Liver (tissue), 3 donors: Measurements from ENCODE around the gene KCNQ5.

Experiments used
- GABPA ChIP-seq, 2 donors: IDR thresholded peaks in 1 of 2; conservative IDR thresholded peaks in 1 of 2; 2 replicates each; pipeline ENCODE4 v1.6.1; 2016; ENCODE audit warnings: antibody characterized with exemption in 2 of 2, mild to moderate bottlenecking in 1 of 2, moderate library complexity in 1 of 2
- JUND ChIP-seq, 2 donors: IDR thresholded peaks; 2 replicates each; pipeline ENCODE4 v1.6.1; 2016; ENCODE audit warnings: antibody characterized with exemption in 2 of 2
- NR2F2 ChIP-seq: IDR thresholded peaks from 2 replicates; pipeline ENCODE4 v1.6.1; 2016; ENCODE audit warnings: antibody characterized with exemption
- TF ChIP-seq, protein P1 (sequence below): IDR thresholded peaks from 2 replicates; pipeline ENCODE4 v1.6.1; 2016; ENCODE audit warnings: antibody characterized with exemption, mild to moderate bottlenecking
- TF ChIP-seq, protein P2 (sequence below): fragments of 150-350 bp; IDR thresholded peaks from 2 replicates; pipeline ENCODE4 v1.5.1; 2017; ENCODE audit warnings: improper control_type of control experiment, low read depth, low read length; ENCODE audit not compliant: missing input control
- TF ChIP-seq, protein P3 (sequence below): IDR thresholded peaks from 2 replicates; pipeline ENCODE4 v1.6.1; 2016; ENCODE audit warnings: antibody characterized with exemption
- donor health status: healthy.
- donor health status: healthy.

DNA sequence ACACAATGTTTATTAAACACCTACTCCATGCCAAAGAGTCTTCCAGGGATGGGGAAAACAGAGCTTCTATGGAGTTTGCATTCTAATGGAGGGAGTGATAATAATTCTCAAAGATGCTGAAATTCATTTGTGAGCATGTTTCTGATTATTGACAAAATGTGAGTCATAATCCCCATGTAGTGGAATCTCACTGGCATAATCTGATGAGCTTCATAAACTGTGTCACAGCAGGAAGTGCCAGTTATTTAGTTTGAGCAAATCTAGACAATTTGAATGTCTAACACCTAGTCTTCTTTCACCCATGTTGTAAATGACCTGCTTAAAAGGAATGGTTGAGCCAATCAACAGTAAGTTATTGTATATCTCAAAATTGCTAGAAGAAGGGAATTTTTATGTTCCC lies 95.1 kb downstream of the KCNQ5 start:
- TF ChIP-seq, protein P1, sequence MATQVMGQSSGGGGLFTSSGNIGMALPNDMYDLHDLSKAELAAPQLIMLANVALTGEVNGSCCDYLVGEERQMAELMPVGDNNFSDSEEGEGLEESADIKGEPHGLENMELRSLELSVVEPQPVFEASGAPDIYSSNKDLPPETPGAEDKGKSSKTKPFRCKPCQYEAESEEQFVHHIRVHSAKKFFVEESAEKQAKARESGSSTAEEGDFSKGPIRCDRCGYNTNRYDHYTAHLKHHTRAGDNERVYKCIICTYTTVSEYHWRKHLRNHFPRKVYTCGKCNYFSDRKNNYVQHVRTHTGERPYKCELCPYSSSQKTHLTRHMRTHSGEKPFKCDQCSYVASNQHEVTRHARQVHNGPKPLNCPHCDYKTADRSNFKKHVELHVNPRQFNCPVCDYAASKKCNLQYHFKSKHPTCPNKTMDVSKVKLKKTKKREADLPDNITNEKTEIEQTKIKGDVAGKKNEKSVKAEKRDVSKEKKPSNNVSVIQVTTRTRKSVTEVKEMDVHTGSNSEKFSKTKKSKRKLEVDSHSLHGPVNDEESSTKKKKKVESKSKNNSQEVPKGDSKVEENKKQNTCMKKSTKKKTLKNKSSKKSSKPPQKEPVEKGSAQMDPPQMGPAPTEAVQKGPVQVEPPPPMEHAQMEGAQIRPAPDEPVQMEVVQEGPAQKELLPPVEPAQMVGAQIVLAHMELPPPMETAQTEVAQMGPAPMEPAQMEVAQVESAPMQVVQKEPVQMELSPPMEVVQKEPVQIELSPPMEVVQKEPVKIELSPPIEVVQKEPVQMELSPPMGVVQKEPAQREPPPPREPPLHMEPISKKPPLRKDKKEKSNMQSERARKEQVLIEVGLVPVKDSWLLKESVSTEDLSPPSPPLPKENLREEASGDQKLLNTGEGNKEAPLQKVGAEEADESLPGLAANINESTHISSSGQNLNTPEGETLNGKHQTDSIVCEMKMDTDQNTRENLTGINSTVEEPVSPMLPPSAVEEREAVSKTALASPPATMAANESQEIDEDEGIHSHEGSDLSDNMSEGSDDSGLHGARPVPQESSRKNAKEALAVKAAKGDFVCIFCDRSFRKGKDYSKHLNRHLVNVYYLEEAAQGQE: no peak
- TF ChIP-seq, protein P2, sequence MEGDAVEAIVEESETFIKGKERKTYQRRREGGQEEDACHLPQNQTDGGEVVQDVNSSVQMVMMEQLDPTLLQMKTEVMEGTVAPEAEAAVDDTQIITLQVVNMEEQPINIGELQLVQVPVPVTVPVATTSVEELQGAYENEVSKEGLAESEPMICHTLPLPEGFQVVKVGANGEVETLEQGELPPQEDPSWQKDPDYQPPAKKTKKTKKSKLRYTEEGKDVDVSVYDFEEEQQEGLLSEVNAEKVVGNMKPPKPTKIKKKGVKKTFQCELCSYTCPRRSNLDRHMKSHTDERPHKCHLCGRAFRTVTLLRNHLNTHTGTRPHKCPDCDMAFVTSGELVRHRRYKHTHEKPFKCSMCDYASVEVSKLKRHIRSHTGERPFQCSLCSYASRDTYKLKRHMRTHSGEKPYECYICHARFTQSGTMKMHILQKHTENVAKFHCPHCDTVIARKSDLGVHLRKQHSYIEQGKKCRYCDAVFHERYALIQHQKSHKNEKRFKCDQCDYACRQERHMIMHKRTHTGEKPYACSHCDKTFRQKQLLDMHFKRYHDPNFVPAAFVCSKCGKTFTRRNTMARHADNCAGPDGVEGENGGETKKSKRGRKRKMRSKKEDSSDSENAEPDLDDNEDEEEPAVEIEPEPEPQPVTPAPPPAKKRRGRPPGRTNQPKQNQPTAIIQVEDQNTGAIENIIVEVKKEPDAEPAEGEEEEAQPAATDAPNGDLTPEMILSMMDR: no peak
- TF ChIP-seq NR2F2 (no peak), JUND (IDR thresholded peaks at IDR 0.05) (no peak), GABPA (IDR thresholded peaks at IDR 0.05 in 1 of 2, conservative IDR thresholded peaks at IDR 0.05 in 1 of 2) (no peak)
- TF ChIP-seq, protein P3, sequence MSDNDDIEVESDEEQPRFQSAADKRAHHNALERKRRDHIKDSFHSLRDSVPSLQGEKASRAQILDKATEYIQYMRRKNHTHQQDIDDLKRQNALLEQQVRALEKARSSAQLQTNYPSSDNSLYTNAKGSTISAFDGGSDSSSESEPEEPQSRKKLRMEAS: no peak
